ENCODE data around the gene DHRS2. TPM values are rescaled to one million over a fixed set of nuclear protein-coding genes. Genes with fewer than 3 reads are reported as not detected.
"Not testable (repeated sequence)": the region's sequence is repeated elsewhere in the genome, so short reads cannot be mapped to it uniquely, and the experiment has no call there.

The DHRS2 gene
- total and polyA plus RNA-seq, 8 donors: 3.7 to 19.6 (median 6.7) TPM; not detected in 3

- TF ChIP-seq POLR2A (IDR thresholded peaks at IDR 0.05) (no peak), POLR2AphosphoS5 (IDR thresholded peaks at IDR 0.05) (no peak), EP300 (IDR thresholded peaks at IDR 0.05) (no peak), CTCF (IDR thresholded peaks at IDR 0.05) (no peak)
- WGBS, 5 donors: 46 to 62% (median 59%) methylated on average over 2 of the region's 2 CpGs
- H3K36me3 ChIP-seq: no peaks in the 10 kb centered on the region
- no peaks in the 10 kb centered on the region for H3K27me3 ChIP-seq
- intact Hi-C loops (cut with DNase I; ENCODE audit: low total_unique reads): no loop called here
- no peak for DNase-seq
- no peaks in the 10 kb centered on the region for H3K4me1 ChIP-seq
- no peak overlapping the region for H3K27ac ChIP-seq
- no peaks in the 10 kb centered on the region for H3K9me3 ChIP-seq
- no peak overlapping the region for H3K4me3 ChIP-seq
Measured at GRCh38 chr14:23675337-23675736, 39.2 kb downstream of the DHRS2 start.

GRCh38 chr14:23675906-23676305 is 39.7 kb downstream of the DHRS2 start:
- H3K27ac ChIP-seq: no peak overlapping the region
- intact Hi-C loops (cut with DNase I; ENCODE audit: low total_unique reads): no loop called here
- TF ChIP-seq POLR2A (IDR thresholded peaks at IDR 0.05): no peak
- no peak for TF ChIP-seq CTCF (IDR thresholded peaks at IDR 0.05)
- TF ChIP-seq EP300 (IDR thresholded peaks at IDR 0.05): no peak
- no peak for TF ChIP-seq POLR2AphosphoS5 (IDR thresholded peaks at IDR 0.05)
- no peak overlapping the region for H3K4me3 ChIP-seq
- H3K36me3 ChIP-seq: no peaks in the 10 kb centered on the region
- H3K4me1 ChIP-seq: no peaks in the 10 kb centered on the region
- H3K27me3 ChIP-seq: no peaks in the 10 kb centered on the region
- no peaks in the 10 kb centered on the region for H3K9me3 ChIP-seq
- 79 to 86% (median 86%) methylated on average over 4 of the region's 4 CpGs for WGBS, 5 donors
- no peak for DNase-seq

GRCh38 chr14:23681337-23681736 is 45.2 kb downstream of the DHRS2 start:
- no peak for DNase-seq
- no peaks in the 10 kb centered on the region for H3K36me3 ChIP-seq
- peaks cover 0 to 5% (median 0%) of the 10 kb centered on the region in 3 donors for H3K27me3 ChIP-seq
- TF ChIP-seq CTCF (IDR thresholded peaks at IDR 0.05) (no peak), POLR2A (IDR thresholded peaks at IDR 0.05) (no peak), EP300 (IDR thresholded peaks at IDR 0.05) (no peak), POLR2AphosphoS5 (IDR thresholded peaks at IDR 0.05) (no peak)
- no peaks in the 10 kb centered on the region for H3K4me1 ChIP-seq
- intact Hi-C loops (cut with DNase I; ENCODE audit: low total_unique reads): no loop called here
- WGBS, 5 donors: 69 to 94% (median 90%) methylated on average over 1 of the region's 1 CpG
- H3K9me3 ChIP-seq: no peaks in the 10 kb centered on the region
- H3K27ac ChIP-seq: no peak overlapping the region
- H3K4me3 ChIP-seq: no peak overlapping the region

- DNase-seq: peak in 1 of 2 donors; percentile 30
- 77 to 96% (median 84%) methylated on average over 2 to 3 of the region's 3 CpGs for WGBS, 5 donors
- H3K27me3 ChIP-seq; intact Hi-C loops (cut with DNase I; ENCODE audit: low total_unique reads); H3K36me3 ChIP-seq; H3K4me3 ChIP-seq; H3K27ac ChIP-seq; H3K9me3 ChIP-seq: not testable (repeated sequence)
- H3K4me1 ChIP-seq: peaks cover 11 to 17% (median 13%) of the 10 kb centered on the region in 4 donors
Measured at GRCh38 chr14:23689709-23690514, 53.7 kb downstream of the DHRS2 start.

DNA sequence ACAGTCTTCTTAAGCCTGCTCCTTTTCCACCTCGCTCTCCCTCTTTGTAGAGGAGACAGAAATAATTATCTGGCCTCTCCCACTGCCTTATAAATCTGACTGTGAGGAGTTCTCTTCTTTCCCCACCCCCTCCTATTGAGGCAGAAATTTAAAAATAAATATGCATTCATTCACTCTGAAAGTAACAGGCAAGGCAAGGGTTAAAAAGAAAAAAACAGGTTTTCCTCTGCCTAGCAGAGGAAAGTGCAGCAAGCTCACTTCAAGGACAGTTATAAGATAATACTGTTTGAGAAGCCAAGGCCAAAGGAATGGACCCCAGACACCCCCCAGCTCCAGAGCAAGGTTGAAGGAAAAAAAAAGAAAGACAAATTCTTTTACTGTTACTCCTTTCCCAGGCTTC is 56.3 kb downstream of the DHRS2 start:
- Histone ChIP-seq H3K4me1 (peaks cover 15 to 28% (median 23%) of the 10 kb centered on the region in 4 donors), H3K27me3 (no peaks in the 10 kb centered on the region), H3K36me3 (no peaks in the 10 kb centered on the region), H3K4me3 (no peak overlapping the region), H3K9me3 (peaks cover 0 to 8% (median 0%) of the 10 kb centered on the region in 4 donors), H3K27ac (no peak overlapping the region)
- WGBS, 5 donors: 79 to 95% (median 92%) methylated on average over 1 of the region's 1 CpG
- DNase-seq: peak in 1 of 2 donors; percentile 21
- intact Hi-C loops (cut with DNase I; ENCODE audit: low total_unique reads): no loop called here
- TF ChIP-seq POLR2AphosphoS5 (IDR thresholded peaks at IDR 0.05) (no peak), POLR2A (IDR thresholded peaks at IDR 0.05) (no peak), EP300 (IDR thresholded peaks at IDR 0.05) (no peak), CTCF (IDR thresholded peaks at IDR 0.05) (no peak)

All from stomach (tissue), 9 donors.